ENCODE results near the gene DNAH11. TPM values are rescaled to one million over a fixed set of nuclear protein-coding genes. Genes with fewer than 3 reads are reported as not detected.
A peak's percentile ranks its signal among the peaks of the same experiment; 100 is the strongest.
"Not testable (repeated sequence)": the region's sequence is repeated elsewhere in the genome, so short reads cannot be mapped to it uniquely, and the experiment has no call there.

Gene DNAH11
- polyA plus RNA-seq, 4 donors, result 1.9 to 5.2 (median 2.6) TPM

DNA sequence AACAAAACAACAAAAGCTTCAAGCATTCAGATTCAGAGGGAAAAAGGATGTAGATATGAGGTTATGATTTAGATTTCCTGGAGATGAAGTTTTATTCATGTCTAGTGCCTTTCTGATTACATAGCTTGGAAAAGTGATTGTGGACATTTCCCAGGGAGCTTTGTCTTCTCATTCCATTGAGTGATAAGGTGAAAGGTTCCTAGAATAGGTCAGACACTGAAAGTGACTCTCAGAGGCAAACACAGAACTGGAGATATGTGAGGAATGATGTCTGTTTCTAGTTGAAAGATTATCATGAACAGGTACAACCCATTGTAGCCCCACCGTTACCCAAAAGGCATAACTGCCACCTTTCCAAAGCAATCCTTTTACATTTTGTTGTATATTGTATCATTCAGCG, 223.4 kb downstream of the DNAH11 start:
- no peak for DNase-seq (ENCODE audit: low read depth in 4 of 4, low spot score in 2 of 4)

DNA sequence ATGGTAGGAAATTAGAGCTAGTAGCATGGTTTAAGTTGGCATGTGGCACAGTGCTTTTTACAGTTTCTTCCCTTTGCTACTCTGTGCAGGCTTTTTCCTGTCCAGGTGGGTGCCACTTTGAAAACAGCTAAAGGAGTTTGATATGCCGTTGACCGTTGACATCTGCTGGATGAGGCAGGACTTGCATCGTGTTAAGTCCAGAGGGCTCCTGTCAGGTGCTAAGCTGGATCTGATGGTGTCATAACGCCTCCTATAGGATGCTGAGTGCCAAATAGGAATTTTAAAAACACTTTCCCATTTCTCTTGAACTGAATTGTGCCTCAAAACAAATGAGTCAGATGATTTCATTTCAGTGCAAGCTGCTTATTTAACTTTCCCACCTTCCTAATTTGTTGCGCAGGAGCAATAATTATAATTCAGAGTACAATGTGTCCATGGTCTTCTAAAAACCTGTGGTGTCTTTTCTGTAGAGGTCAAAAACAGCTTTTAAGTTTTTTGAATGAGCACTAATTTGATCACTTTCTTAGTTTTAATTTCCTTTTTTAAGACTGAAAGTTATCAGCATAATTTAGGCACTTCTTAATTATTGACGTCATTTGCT, 224.6 kb downstream of the DNAH11 start:
- peak in 3 of 4 donors; percentile 44 to 77 (median 54) for DNase-seq (ENCODE audit: low read depth in 4 of 4, low spot score in 2 of 4)

DNA sequence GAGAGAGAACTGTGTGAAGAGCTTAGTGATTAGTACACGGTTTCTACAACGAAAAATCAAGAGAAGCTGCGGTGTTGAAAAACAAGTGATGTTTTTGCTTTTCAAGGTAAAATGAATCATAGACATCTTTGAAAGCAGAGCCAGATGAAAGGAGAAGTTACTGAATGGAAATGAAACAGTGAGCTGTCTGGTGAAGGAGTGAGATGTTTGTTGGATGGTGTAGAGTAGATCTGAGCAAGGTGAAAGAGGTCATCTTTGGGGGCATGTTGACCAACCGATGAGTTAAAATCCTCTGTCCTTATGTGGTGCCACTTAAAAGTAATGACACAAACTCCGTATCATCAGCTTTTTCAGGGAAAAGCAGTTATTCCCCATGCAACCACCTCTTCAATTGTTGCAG, 225.4 kb downstream of the DNAH11 start:
- DNase-seq (ENCODE audit: low read depth in 4 of 4, low spot score in 2 of 4), result no peak

DNA sequence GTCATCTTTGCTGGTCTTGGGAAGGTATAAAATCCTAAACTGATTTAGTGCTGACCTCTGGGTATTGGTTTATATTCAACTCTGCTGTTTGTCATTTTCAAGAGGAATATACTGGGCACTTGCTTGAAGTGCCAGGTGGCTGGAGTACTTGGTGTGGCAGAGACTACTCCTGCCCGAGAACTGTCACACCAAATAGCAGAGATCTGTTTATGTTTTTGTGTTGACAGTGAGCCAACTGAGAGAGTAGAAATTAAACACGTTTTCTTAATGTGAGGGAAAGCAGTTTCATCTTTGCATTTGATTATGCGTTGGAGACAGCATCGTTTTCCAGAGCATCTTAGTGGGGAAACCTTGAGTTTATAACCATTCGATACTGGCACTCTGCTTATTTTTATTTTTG, 228.4 kb downstream of the DNAH11 start:
- DNase-seq (ENCODE audit: low read depth in 4 of 4, low spot score in 2 of 4), result no peak

DNA sequence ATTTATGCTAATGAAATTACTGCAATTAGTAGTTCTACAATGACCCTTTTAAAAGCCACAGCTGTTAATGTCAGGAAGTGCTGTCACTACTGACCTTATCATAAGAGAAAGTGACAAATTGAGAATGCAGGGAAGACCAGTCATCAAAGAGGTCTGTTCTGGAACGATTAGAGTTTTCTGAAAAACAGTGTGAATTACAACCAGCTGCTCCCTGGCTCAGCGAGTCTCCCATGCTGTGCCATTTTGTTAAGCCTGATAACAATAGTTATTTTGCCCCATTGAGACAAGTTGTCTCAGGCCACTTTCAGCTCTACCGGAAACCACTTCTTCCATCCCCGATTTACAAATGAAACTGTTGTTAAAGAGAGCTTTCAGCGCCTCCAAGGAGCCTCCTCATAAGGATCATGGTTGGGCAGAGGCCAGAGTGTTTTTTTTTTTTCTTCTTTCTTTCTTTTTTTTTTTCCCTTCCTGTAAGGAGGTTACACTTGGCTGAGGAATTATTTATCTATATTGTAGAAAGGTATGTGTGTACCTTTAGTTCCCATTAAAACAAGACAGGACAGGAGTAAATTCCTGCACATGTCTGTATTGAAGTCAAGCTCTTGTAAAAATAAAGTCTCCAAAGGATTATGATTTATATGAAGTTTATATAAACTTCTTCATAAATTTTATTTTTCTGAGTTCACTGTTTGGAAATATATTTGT, 229.2 kb downstream of the DNAH11 start:
- DNase-seq (ENCODE audit: low read depth in 4 of 4, low spot score in 2 of 4), result no peak

- DNase-seq (ENCODE audit: low read depth in 4 of 4, low spot score in 2 of 4), result no peak
Measured at GRCh38 chr7:21773326-21773725, 230.5 kb downstream of the DNAH11 start.

GRCh38 chr7:21777921-21778320, 235.1 kb downstream of the DNAH11 start:
- DNase-seq (ENCODE audit: low read depth in 4 of 4, low spot score in 2 of 4), result no peak

DNA sequence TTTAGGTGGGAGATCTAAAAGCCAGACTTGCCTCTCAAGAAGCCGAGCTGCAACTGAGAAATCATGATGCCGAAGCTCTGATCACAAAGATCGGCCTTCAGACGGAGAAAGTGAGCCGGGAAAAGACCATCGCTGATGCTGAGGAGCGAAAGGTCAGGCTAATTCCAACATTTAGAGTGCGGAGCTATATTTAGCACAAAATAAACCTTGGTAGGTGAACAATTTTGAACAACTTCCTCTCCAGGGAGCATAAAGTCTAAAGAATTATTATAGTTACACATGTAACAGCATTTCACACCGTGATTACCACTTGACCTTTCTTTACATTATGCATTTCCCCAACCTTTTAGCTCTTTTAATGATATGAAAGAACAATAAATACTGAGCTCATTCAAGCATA, 236.1 kb downstream of the DNAH11 start:
- no peak for DNase-seq (ENCODE audit: low read depth in 4 of 4, low spot score in 2 of 4)

DNA sequence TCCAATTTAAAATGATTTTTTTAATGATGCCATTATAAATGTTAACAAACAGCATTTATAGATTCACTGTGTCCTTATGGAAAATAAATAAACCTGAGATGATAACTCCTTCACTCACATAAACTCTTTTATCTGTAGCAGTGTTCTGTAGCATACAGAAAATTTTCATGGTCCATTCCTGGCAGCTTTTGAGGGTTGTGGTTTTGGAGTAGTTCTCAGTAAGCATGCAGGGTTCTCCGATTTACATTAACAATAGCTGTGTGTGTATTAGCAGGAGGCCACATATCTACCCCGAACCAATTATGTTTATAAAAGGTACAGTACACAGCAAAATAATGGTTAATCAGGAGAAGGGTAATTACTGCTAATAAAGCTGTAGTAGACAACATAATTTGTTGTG, 240.2 kb downstream of the DNAH11 start:
- no peak for DNase-seq (ENCODE audit: low read depth in 4 of 4, low spot score in 2 of 4)

DNA sequence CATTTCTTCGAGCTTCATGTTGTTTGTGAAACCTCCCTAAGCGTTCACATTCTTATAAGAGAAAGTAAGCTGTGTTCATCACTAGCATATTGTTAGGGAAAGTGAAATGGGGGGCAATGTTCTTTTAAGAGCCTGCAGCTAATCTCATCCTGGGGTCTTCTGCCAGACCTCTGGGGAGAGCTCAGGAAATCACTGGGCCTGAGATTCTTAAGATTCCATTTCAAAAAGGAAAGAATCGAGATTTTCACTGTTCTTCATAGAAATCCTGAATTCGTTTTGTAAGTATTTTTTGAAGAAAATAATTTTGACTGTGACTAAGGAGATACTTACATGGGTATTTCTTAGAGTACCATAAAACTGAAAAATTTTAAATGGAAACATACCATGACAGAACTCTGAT, 242.2 kb downstream of the DNAH11 start:
- no peak for DNase-seq (ENCODE audit: low read depth in 4 of 4, low spot score in 2 of 4)

DNA sequence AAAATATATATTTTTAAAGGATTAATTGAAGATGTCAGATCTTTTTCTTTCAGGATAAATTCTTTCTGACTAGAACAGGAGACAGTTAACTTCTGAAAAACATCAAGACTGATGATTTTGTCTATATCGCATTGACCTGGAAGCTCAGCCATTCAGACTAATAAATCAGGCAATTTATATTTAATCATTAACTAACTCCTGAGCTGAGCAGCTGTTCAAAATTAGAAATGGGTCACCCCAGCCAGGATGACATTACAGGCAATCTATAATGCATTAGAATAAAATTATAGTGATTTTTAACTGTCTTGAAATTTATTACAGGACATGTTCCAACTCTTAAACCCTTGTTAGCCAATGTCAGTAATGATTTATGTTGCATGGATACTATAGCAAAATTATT, 263.0 kb downstream of the DNAH11 start:
- DNase-seq (ENCODE audit: low read depth in 4 of 4, low spot score in 2 of 4), result no peak

GRCh38 chr7:21806388-21806787, 263.5 kb downstream of the DNAH11 start:
- DNase-seq (ENCODE audit: low read depth in 4 of 4, low spot score in 2 of 4), result no peak

DNA sequence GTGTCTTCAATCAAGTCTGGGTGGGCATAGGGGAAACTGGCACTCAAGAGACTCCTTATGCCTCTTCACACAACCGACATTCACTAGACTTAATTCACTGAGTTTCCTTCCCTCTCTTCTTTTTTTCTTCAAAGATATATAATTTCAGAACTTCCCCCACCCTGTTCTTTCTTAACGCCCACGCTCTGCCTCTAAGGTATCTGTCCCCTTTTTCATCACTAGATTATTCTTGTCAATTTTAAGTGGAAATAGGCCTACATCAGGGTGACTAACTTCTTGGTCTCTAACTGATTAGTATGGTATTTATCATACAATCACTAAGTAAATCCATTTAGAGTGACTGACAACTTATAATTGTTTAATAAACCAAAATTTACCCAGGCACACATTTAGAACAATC, 276.2 kb downstream of the DNAH11 start:
- no peak for DNase-seq (ENCODE audit: low read depth in 4 of 4, low spot score in 2 of 4)

GRCh38 chr7:21828841-21829240, 286.0 kb downstream of the DNAH11 start:
- DNase-seq (ENCODE audit: low read depth in 4 of 4, low spot score in 2 of 4), result no peak

GRCh38 chr7:21829731-21830130, 286.9 kb downstream of the DNAH11 start:
- no peak for DNase-seq (ENCODE audit: low read depth in 4 of 4, low spot score in 2 of 4)

DNA sequence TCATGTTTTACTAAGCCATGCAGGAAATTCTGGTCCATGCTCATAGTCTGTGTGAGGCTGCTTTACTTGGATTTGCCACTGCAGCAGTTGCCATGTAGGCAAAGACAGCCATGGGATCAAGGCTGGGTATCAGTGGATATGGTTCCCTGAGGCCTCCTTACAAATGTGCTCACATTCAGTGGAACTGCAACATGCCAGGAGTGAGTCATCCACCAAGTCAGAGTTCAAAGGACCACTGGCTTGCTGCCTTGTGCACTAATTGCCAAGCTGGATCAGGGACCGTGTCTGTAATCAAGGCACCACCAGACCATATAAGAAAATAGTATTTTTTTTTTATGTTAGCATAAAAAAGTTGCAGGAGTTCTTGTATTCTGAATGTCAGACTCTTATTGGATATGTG, 301.9 kb downstream of the DNAH11 start:
- DNase-seq (ENCODE audit: low read depth in 4 of 4, low spot score in 2 of 4), result no peak

DNA sequence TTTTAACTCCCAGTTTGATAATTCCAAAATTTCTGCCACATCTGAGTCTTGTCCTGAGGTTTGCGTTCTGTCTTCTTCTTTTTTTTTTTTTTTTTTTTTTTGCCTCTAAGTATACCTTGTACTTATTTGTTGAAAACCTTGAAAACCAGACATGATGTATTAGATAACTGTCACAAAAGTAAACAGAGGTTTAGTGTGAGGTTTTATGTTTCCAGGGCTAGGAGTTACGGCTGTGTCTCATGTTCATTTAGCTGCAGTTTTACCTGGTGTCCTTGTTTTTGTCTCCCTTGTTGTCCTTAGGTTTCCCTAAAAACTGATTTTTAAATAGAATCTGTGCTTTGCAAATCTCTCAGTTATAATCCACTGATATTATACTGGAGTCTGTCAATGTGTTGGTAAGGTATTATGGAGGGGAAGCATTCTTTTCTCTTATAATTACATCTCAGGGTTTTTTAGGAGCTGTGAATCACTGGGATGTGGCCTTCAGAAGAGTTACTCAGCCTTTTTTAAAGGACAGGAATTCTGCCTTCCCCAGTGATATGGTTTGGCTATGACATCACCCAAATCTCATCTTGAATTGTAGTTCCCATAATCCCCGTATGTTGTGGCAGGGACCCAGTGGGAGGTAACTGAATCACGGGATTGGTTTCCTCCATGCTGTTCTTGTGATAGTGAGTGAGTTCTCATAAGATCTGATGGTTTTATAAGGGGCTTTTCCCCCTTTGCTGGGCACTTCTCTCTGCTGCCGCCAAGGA, 307.9 kb downstream of the DNAH11 start:
- peak in 1 of 4 donors; percentile 15 for DNase-seq (ENCODE audit: low read depth in 4 of 4, low spot score in 2 of 4)

GRCh38 chr7:21851559-21851967, 308.7 kb downstream of the DNAH11 start:
- DNase-seq (ENCODE audit: low read depth in 4 of 4, low spot score in 2 of 4), result no peak

DNA sequence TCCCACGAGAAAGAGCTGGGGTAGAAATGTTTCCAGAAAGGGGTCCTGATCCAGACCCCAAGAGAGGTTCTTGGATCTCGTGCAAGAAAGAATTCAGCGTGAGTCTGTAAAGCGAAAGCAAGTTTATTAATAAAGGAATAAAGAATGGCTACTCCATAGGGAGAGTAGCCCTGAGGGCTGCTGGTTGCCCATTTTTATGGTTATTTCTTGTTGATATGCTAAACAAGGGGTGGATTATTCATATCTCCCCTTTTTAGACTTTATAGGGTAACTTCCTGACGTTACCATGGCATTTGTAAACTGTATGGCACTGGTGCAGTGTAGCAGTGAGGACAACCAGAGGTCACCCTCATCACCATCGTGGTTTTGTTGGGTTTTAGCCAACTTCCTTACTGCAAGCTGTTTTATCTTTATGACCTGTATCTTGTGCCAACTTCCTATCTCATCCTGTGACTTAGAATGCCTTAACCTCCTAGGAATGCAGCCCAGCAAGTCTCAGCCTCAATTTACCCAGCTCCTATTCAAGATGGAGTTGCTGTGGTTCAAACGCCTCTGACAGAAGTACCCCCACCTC, 322.9 kb downstream of the DNAH11 start:
- not testable (repeated sequence) for DNase-seq (ENCODE audit: low read depth in 4 of 4, low spot score in 2 of 4)

DNA sequence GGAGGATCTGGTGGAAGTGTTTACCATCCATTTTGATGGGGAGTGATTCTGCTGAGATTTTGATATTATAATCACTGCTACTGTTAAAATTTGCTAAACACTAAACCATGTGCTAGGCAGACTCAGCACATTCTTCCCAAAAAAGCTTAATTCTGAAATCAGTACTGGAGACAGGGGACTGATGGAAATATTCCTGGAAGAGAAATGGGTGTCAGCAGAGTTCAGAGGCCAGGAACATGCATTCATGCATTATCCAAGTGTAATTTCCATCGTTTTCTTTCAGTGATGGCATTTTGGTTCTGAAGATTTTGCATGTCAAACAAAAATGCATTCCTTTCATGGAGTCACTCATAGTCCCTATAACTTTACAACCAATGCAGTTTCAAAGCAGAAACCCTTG, 323.9 kb downstream of the DNAH11 start:
- no peak for DNase-seq (ENCODE audit: low read depth in 4 of 4, low spot score in 2 of 4)

DNA sequence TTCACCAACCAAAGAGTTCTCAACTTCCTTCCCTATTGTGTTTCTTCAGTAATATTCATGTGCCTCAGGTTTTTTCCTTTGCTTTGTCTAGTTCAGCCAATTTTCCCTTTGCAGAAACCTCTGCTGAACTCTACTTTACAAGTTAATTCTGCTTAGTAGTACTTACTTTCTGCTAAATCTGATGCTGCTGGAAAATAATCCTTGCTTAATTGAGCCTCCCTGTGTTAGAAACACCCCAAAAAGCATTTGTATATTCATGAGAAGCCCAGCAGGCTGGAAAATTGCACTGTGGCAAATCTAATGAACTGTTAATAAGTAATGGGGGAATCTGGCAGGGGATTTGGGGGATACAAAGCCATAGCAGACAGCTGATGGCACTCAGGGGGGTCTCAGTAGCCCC, 324.4 kb downstream of the DNAH11 start:
- DNase-seq (ENCODE audit: low read depth in 4 of 4, low spot score in 2 of 4), result no peak
